Tibial artery (tissue), 4 donors: Measurements from ENCODE around the gene NHEJ1.

Source experiments
- DNase-seq, 2 donors: peaks; one replicate each; pipeline ENCODE4 v3.0.0-alpha.2; 2019
- H3K27ac ChIP-seq, 2 donors: fragments of 200-600 bp; sonication (generic) in 1 of 2; 1 replicate in 1 of 2; 2 replicates in 1 of 2; pipeline ENCODE4 v1.5.1; 2018 to 2019; ENCODE audit warnings: mild to moderate bottlenecking in 1 of 2
- H3K27me3 ChIP-seq, 2 donors: fragments of 200-600 bp; sonication (generic) in 1 of 2; one replicate each; pipeline versions ENCODE4 v1.5.1 to v1.6.0; 2016 to 2019
- H3K36me3 ChIP-seq, 3 donors: fragments of 200-600 bp; sonication (generic) in 2 of 3; one replicate each; pipeline ENCODE4 v1.5.1; 2016 to 2019; ENCODE audit warnings: mild to moderate bottlenecking in 2 of 3
- H3K4me1 ChIP-seq, 4 donors: fragments of 200-600 bp; sonication (generic) in 2 of 4; 1 replicate in 3 of 4; 2 replicates in 1 of 4; pipeline ENCODE4 v1.5.1; 2016 to 2019
- H3K4me3 ChIP-seq, 2 donors: fragments of 200-600 bp; sonication (generic) in 1 of 2; 1 replicate in 1 of 2; 2 replicates in 1 of 2; pipeline ENCODE4 v1.5.1; 2018 to 2019; ENCODE audit warnings: mild to moderate bottlenecking in 2 of 2
- H3K9me3 ChIP-seq, 3 donors: fragments of 200-600 bp; sonication (generic) in 1 of 3; one replicate each; pipeline ENCODE4 v1.5.1; 2016 to 2019
- CTCF ChIP-seq, 2 experiments: fragments of 200-600 bp in 1 of 2; fragments of 450-650 bp in 1 of 2; IDR thresholded peaks; one replicate each; pipeline ENCODE4 v1.5.1; 2017 to 2019; ENCODE audit warnings: antibody characterized with exemption in 2 of 2, mild to moderate bottlenecking in 1 of 2, moderate library complexity in 1 of 2
- intact Hi-C: fragments of 100-400 bp; cut with DNase I; formaldehyde crosslinking; loops from one replicate; pipeline ENCODE4 v1.15.0; 2023; ENCODE audit warnings: low total_unique reads

NHEJ1 gene

GRCh38 chr2:219030177-219030940 is 130.3 kb downstream of the NHEJ1 start:
- TF ChIP-seq CTCF (IDR thresholded peaks at IDR 0.05) = no peak
- H3K27ac ChIP-seq = no peak overlapping the region
- no peaks in the 10 kb centered on the region for H3K4me1 ChIP-seq
- peaks cover 0 to 56% of the 10 kb centered on the region in 2 donors for H3K27me3 ChIP-seq
- H3K9me3 ChIP-seq = no peaks in the 10 kb centered on the region
- DNase-seq = no peak
- intact Hi-C loops = no loop called here
- no peak overlapping the region for H3K4me3 ChIP-seq
- H3K36me3 ChIP-seq = no peaks in the 10 kb centered on the region

- Histone ChIP-seq H3K27me3 (peaks cover 0 to 62% of the 10 kb centered on the region in 2 donors), H3K27ac (no peak overlapping the region), H3K9me3 (no peaks in the 10 kb centered on the region), H3K4me3 (no peak overlapping the region), H3K36me3 (no peaks in the 10 kb centered on the region), H3K4me1 (no peaks in the 10 kb centered on the region)
- DNase-seq = peak; percentile 79 to 83
- TF ChIP-seq CTCF (IDR thresholded peaks at IDR 0.05) = peak; percentile 87 to 98
- intact Hi-C loops = no loop called here
These were observed 130.8 kb downstream of the NHEJ1 start for GRCh38 chr2:219029829-219030165.

GRCh38 chr2:219028996-219029828 is 131.4 kb downstream of the NHEJ1 start:
- Histone ChIP-seq H3K4me1 (no peaks in the 10 kb centered on the region), H3K27me3 (peaks cover 0 to 68% of the 10 kb centered on the region in 2 donors), H3K36me3 (no peaks in the 10 kb centered on the region), H3K9me3 (no peaks in the 10 kb centered on the region), H3K27ac (no peak overlapping the region), H3K4me3 (no peak overlapping the region)
- intact Hi-C loops = no loop called here
- no peak for DNase-seq
- TF ChIP-seq CTCF (IDR thresholded peaks at IDR 0.05) = no peak

- Histone ChIP-seq H3K27ac (no peak overlapping the region), H3K27me3 (peaks cover 0 to 77% of the 10 kb centered on the region in 2 donors), H3K9me3 (no peaks in the 10 kb centered on the region), H3K4me3 (no peak overlapping the region), H3K4me1 (no peaks in the 10 kb centered on the region), H3K36me3 (no peaks in the 10 kb centered on the region)
- no peak for DNase-seq
- no peak for TF ChIP-seq CTCF (IDR thresholded peaks at IDR 0.05)
- intact Hi-C loops = no loop called here
These were observed 132.5 kb downstream of the NHEJ1 start for GRCh38 chr2:219028141-219028540.

GRCh38 chr2:219027511-219028055 is 133.0 kb downstream of the NHEJ1 start:
- intact Hi-C loops = no loop called here
- no peaks in the 10 kb centered on the region for H3K9me3 ChIP-seq
- H3K4me3 ChIP-seq = no peak overlapping the region
- no peaks in the 10 kb centered on the region for H3K4me1 ChIP-seq
- no peak for DNase-seq
- no peak for TF ChIP-seq CTCF (IDR thresholded peaks at IDR 0.05)
- H3K27ac ChIP-seq = no peak overlapping the region
- peaks cover 0 to 76% of the 10 kb centered on the region in 2 donors for H3K27me3 ChIP-seq
- no peaks in the 10 kb centered on the region for H3K36me3 ChIP-seq
